Measurements from ENCODE around the gene RNF144B.

The RNF144B gene

DNA sequence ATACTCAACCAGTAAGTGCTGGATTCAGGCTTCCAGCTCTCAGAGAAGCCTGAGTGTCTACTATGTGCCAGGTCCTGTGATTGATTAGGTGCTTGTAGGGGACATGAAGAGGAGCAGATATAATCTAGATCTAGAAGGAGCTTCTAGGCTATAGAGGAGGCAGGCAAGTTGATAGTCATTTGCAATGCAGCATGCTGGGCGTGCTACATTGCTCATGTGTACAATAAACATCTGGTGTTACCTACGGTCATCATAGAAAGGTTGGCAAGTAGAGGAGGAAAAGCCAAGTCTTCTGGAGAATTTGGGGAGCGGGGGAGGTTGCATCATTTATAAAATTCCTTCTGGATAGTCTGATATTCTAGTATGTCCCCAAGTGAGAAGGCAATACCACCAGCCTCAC, 33.2 kb downstream of the RNF144B start:
- no peaks in the 10 kb centered on the region for H3K36me3 ChIP-seq (ENCODE audit: insufficient read depth, low read length)
- no peak overlapping the region for H3K9ac ChIP-seq (ENCODE audit: low read depth, low read length, poor library complexity, severe bottlenecking)
- no peak for TF ChIP-seq EZH2phosphoT487 (IDR thresholded peaks at IDR 0.05; ENCODE audit: borderline replicate concordance)
- TF ChIP-seq, protein P1, sequence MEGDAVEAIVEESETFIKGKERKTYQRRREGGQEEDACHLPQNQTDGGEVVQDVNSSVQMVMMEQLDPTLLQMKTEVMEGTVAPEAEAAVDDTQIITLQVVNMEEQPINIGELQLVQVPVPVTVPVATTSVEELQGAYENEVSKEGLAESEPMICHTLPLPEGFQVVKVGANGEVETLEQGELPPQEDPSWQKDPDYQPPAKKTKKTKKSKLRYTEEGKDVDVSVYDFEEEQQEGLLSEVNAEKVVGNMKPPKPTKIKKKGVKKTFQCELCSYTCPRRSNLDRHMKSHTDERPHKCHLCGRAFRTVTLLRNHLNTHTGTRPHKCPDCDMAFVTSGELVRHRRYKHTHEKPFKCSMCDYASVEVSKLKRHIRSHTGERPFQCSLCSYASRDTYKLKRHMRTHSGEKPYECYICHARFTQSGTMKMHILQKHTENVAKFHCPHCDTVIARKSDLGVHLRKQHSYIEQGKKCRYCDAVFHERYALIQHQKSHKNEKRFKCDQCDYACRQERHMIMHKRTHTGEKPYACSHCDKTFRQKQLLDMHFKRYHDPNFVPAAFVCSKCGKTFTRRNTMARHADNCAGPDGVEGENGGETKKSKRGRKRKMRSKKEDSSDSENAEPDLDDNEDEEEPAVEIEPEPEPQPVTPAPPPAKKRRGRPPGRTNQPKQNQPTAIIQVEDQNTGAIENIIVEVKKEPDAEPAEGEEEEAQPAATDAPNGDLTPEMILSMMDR (conservative IDR thresholded peaks at IDR 0.05; ENCODE audit: low read length): no peak
- no peak overlapping the region for H3K4me2 ChIP-seq (ENCODE audit: low read depth, low read length, poor library complexity, severe bottlenecking)
- no peaks in the 10 kb centered on the region for H3K79me2 ChIP-seq (ENCODE audit: insufficient read depth, low read length)
- no peaks in the 10 kb centered on the region for H3K9me2 ChIP-seq (replicated peaks; ENCODE audit: low read depth, low read length)
- no peak overlapping the region for H2AFZ ChIP-seq (ENCODE audit: low read length)
- no peaks in the 10 kb centered on the region for H4K20me1 ChIP-seq (ENCODE audit: insufficient read depth, low read length, poor library complexity, severe bottlenecking)
- H3K9me3 ChIP-seq (ENCODE audit: insufficient read depth, low read depth, low read length): no peaks in the 10 kb centered on the region
- H3F3A ChIP-seq (ENCODE audit: low read depth): no peaks in the 10 kb centered on the region
- H3K27me3 ChIP-seq (ENCODE audit: insufficient read depth, low read length, poor library complexity, severe bottlenecking): no peaks in the 10 kb centered on the region
- H3K4me1 ChIP-seq (ENCODE audit: insufficient read depth, low read length, poor library complexity, severe bottlenecking): no peaks in the 10 kb centered on the region
- no peak overlapping the region for H3K4me3 ChIP-seq (ENCODE audit: low read length, poor library complexity, severe bottlenecking)

DNA sequence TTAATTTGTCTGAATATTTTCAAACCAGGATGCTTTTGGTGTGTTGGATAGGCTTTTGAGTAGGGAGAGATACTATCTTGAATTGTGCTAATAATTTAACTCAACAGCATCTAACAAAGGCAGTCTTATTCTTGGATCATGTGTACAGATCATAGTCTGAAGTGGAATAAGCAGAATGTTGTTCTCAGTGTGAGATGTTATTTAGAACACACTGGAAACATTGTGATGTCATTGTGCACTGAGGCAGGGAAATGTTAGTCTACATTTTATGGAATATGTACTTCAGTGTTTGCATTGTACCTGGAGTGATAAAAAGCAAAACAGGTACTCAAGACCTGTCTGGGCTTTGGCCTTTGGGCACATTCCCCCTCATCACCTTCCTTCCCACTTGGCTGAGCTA, 35.0 kb downstream of the RNF144B start:
- no peaks in the 10 kb centered on the region for H3K4me1 ChIP-seq (ENCODE audit: insufficient read depth, low read length, poor library complexity, severe bottlenecking)
- H3K9ac ChIP-seq (ENCODE audit: low read depth, low read length, poor library complexity, severe bottlenecking): no peak overlapping the region
- no peak overlapping the region for H2AFZ ChIP-seq (ENCODE audit: low read length)
- no peaks in the 10 kb centered on the region for H3K9me2 ChIP-seq (replicated peaks; ENCODE audit: low read depth, low read length)
- TF ChIP-seq EZH2phosphoT487 (IDR thresholded peaks at IDR 0.05; ENCODE audit: borderline replicate concordance): no peak
- TF ChIP-seq, protein P1 (conservative IDR thresholded peaks at IDR 0.05; ENCODE audit: low read length): no peak
- H3K27me3 ChIP-seq (ENCODE audit: insufficient read depth, low read length, poor library complexity, severe bottlenecking): no peaks in the 10 kb centered on the region
- no peaks in the 10 kb centered on the region for H3K36me3 ChIP-seq (ENCODE audit: insufficient read depth, low read length)
- no peaks in the 10 kb centered on the region for H3K79me2 ChIP-seq (ENCODE audit: insufficient read depth, low read length)
- H3K4me2 ChIP-seq (ENCODE audit: low read depth, low read length, poor library complexity, severe bottlenecking): no peak overlapping the region
- H3F3A ChIP-seq (ENCODE audit: low read depth): no peaks in the 10 kb centered on the region
- no peak overlapping the region for H3K4me3 ChIP-seq (ENCODE audit: low read length, poor library complexity, severe bottlenecking)
- no peaks in the 10 kb centered on the region for H3K9me3 ChIP-seq (ENCODE audit: insufficient read depth, low read depth, low read length)
- no peaks in the 10 kb centered on the region for H4K20me1 ChIP-seq (ENCODE audit: insufficient read depth, low read length, poor library complexity, severe bottlenecking)

DNA sequence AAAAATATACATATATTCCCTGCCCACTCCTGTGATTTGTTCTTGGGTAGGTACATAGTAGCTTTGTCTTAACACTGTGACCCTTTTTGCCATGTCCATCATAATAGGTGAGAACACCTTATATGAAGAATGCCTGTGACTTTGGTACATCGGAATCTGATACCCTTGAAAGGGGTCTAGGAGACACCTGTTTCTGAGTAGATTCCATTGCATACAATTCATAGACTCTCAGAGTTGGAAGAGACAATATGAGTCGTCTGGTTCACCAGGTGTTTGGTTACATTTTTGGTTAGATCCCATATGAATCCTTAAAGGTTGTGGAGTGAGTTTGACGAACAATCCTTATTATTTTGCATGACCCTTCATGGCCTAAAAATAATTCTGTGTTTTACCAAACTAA, 36.3 kb downstream of the RNF144B start:
- H3K9me3 ChIP-seq (ENCODE audit: insufficient read depth, low read depth, low read length): no peaks in the 10 kb centered on the region

More for the DNA sequence above, 36.3 kb downstream of the RNF144B start:
- H3K9me2 ChIP-seq (replicated peaks; ENCODE audit: low read depth, low read length): no peaks in the 10 kb centered on the region
- no peak overlapping the region for H3K4me3 ChIP-seq (ENCODE audit: low read length, poor library complexity, severe bottlenecking)
- H3K4me1 ChIP-seq (ENCODE audit: insufficient read depth, low read length, poor library complexity, severe bottlenecking): no peaks in the 10 kb centered on the region
- no peaks in the 10 kb centered on the region for H3F3A ChIP-seq (ENCODE audit: low read depth)
- TF ChIP-seq, protein P1 (conservative IDR thresholded peaks at IDR 0.05; ENCODE audit: low read length): no peak
- no peak for TF ChIP-seq EZH2phosphoT487 (IDR thresholded peaks at IDR 0.05; ENCODE audit: borderline replicate concordance)
- H4K20me1 ChIP-seq (ENCODE audit: insufficient read depth, low read length, poor library complexity, severe bottlenecking): no peaks in the 10 kb centered on the region
- H3K9ac ChIP-seq (ENCODE audit: low read depth, low read length, poor library complexity, severe bottlenecking): no peak overlapping the region
- H2AFZ ChIP-seq (ENCODE audit: low read length): no peak overlapping the region
- H3K27me3 ChIP-seq (ENCODE audit: insufficient read depth, low read length, poor library complexity, severe bottlenecking): no peaks in the 10 kb centered on the region
- H3K36me3 ChIP-seq (ENCODE audit: insufficient read depth, low read length): no peaks in the 10 kb centered on the region
- no peaks in the 10 kb centered on the region for H3K79me2 ChIP-seq (ENCODE audit: insufficient read depth, low read length)
- H3K4me2 ChIP-seq (ENCODE audit: low read depth, low read length, poor library complexity, severe bottlenecking): no peak overlapping the region

Data from Loucy (cell line).